Esophagus (tissue), 2 donors: Measurements from ENCODE around the gene CUX1. TPM values are rescaled to one million over a fixed set of nuclear protein-coding genes. Genes with fewer than 3 reads are reported as not detected.
A peak's percentile ranks its signal among the peaks of the same experiment; 100 is the strongest.
"Not testable (repeated sequence)": the region's sequence is repeated elsewhere in the genome, so short reads cannot be mapped to it uniquely, and the experiment has no call there.

ENCODE experiments used
- H3K27ac ChIP-seq, 2 donors: one replicate each; pipeline ENCODE4 v1.5.1; 2013; ENCODE audit warnings: low read depth in 2 of 2, mild to moderate bottlenecking in 2 of 2, inconsistent platforms in 1 of 2, low read length in 1 of 2, moderate library complexity in 1 of 2
- H3K27me3 ChIP-seq, 2 donors: one replicate each; pipeline ENCODE4 v1.6.1; 2013; ENCODE audit warnings: low read length in 2 of 2, control low read depth in 1 of 2, mild to moderate bottlenecking in 1 of 2; ENCODE audit not compliant: insufficient read depth in 2 of 2, control insufficient read depth in 1 of 2
- H3K36me3 ChIP-seq, 2 donors: one replicate each; pipeline ENCODE4 v1.6.1; 2013; ENCODE audit warnings: low read length in 1 of 2; ENCODE audit not compliant: control insufficient read depth in 2 of 2, insufficient read depth in 2 of 2
- H3K4me1 ChIP-seq, 2 donors: one replicate each; pipeline ENCODE4 v1.6.1; 2013; ENCODE audit warnings: low read length in 1 of 2; ENCODE audit not compliant: control insufficient read depth in 2 of 2, insufficient read depth in 2 of 2
- H3K4me3 ChIP-seq, 2 donors: one replicate each; pipeline ENCODE4 v1.5.1; 2013; ENCODE audit warnings: low read length in 2 of 2, mild to moderate bottlenecking in 2 of 2, low read depth in 1 of 2, moderate library complexity in 1 of 2
- H3K9me3 ChIP-seq, 2 donors: one replicate each; pipeline ENCODE4 v1.6.1; 2013; ENCODE audit warnings: mild to moderate bottlenecking in 2 of 2, low read depth in 1 of 2, low read length in 1 of 2, moderate library complexity in 1 of 2; ENCODE audit not compliant: control insufficient read depth in 2 of 2, insufficient read depth in 1 of 2
- WGBS, 2 donors: extraction: QIAGEN DNeasy Blood & Tissue Kit; methylation state at CpG; one replicate each; pipeline ENCODE4 v1.1.7; 2013; 5-methylcytosine and 5-hydroxymethylcytosine counted together
- polyA plus RNA-seq, 2 donors: library from polyadenylated mRNA; stranded (reverse); fragments of 200-250 nt; gene quantifications; one replicate each; pipeline ENCODE4 v1.2.3, GENCODE V29; 2013
- donor health status: healthy with polysubstance abuse.
- donor health status: Bipolar disorder and iron deficiency.

CUX1 gene
- polyA plus RNA-seq, 2 donors = 19.6 to 21.7 TPM

- no peaks in the 10 kb centered on the region for H3K27me3 ChIP-seq
- peaks cover 0 to 5% of the 10 kb centered on the region in 2 donors for H3K4me1 ChIP-seq
- H3K36me3 ChIP-seq = no peaks in the 10 kb centered on the region
- no peaks in the 10 kb centered on the region for H3K9me3 ChIP-seq
- WGBS, 2 donors = 76 to 82% methylated on average over 9 of the region's 9 CpGs
- no peak overlapping the region for H3K4me3 ChIP-seq
- no peak overlapping the region for H3K27ac ChIP-seq
Observed at GRCh38 chr7:102000123-102000522, 182.7 kb downstream of the CUX1 start.

GRCh38 chr7:102004229-102004628 lies 186.8 kb downstream of the CUX1 start:
- Histone ChIP-seq H3K4me1 (peaks cover 2 to 4% of the 10 kb centered on the region in 2 donors), H3K27ac (no peak overlapping the region), H3K4me3 (no peak overlapping the region), H3K27me3 (no peaks in the 10 kb centered on the region), H3K36me3 (no peaks in the 10 kb centered on the region), H3K9me3 (no peaks in the 10 kb centered on the region)
- WGBS, 2 donors = 63 to 73% methylated on average over 4 of the region's 4 CpGs

- H3K27me3 ChIP-seq = no peaks in the 10 kb centered on the region
- 87 to 92% methylated on average over 7 of the region's 7 CpGs for WGBS, 2 donors
Observed at GRCh38 chr7:102004848-102005247, 187.4 kb downstream of the CUX1 start.

GRCh38 chr7:102005933-102006480 lies 188.6 kb downstream of the CUX1 start:
- Histone ChIP-seq H3K4me3 (no peak overlapping the region), H3K27ac (no peak overlapping the region), H3K4me1 (peaks cover 4% of the 10 kb centered on the region in 2 donors), H3K27me3 (no peaks in the 10 kb centered on the region), H3K36me3 (no peaks in the 10 kb centered on the region), H3K9me3 (no peaks in the 10 kb centered on the region)
- 92 to 94% methylated on average over 23 of the region's 23 CpGs for WGBS, 2 donors

More at GRCh38 chr7:102004848-102005247, 187.4 kb downstream of the CUX1 start:
- no peaks in the 10 kb centered on the region for H3K9me3 ChIP-seq
- H3K4me3 ChIP-seq = no peak overlapping the region
- no peak overlapping the region for H3K27ac ChIP-seq
- no peaks in the 10 kb centered on the region for H3K36me3 ChIP-seq
- peaks cover 4% of the 10 kb centered on the region in 2 donors for H3K4me1 ChIP-seq

- peaks cover 4% of the 10 kb centered on the region in 2 donors for H3K4me1 ChIP-seq
- H3K9me3 ChIP-seq = no peaks in the 10 kb centered on the region
- H3K4me3 ChIP-seq = no peak overlapping the region
- H3K27me3 ChIP-seq = no peaks in the 10 kb centered on the region
- WGBS, 2 donors = 96 to 98% methylated on average over 15 of the region's 15 CpGs
- no peaks in the 10 kb centered on the region for H3K36me3 ChIP-seq
- no peak overlapping the region for H3K27ac ChIP-seq
Observed at GRCh38 chr7:102006695-102007094, 189.3 kb downstream of the CUX1 start.

- peaks cover 4% of the 10 kb centered on the region in 2 donors for H3K4me1 ChIP-seq
- WGBS, 2 donors = 54 to 60% methylated on average over 12 of the region's 12 CpGs
- H3K36me3 ChIP-seq = peaks cover 0 to 2% of the 10 kb centered on the region in 2 donors
- peak overlapping the region; percentile 62 to 81 for H3K27ac ChIP-seq
- no peak overlapping the region for H3K4me3 ChIP-seq
- no peaks in the 10 kb centered on the region for H3K27me3 ChIP-seq
- no peaks in the 10 kb centered on the region for H3K9me3 ChIP-seq
Observed at GRCh38 chr7:102008535-102009262, 191.3 kb downstream of the CUX1 start.

- 49 to 55% methylated on average over 5 of the region's 5 CpGs for WGBS, 2 donors
- H3K27me3 ChIP-seq = no peaks in the 10 kb centered on the region
Observed at GRCh38 chr7:102009628-102010027, 192.2 kb downstream of the CUX1 start.

GRCh38 chr7:102012112-102012830 lies 194.8 kb downstream of the CUX1 start:
- not testable (repeated sequence) for H3K4me1 ChIP-seq, H3K27ac ChIP-seq, H3K9me3 ChIP-seq, H3K36me3 ChIP-seq, H3K27me3 ChIP-seq, H3K4me3 ChIP-seq
- 93 to 94% methylated on average over 13 of the region's 13 CpGs for WGBS, 2 donors

More at GRCh38 chr7:102009628-102010027, 192.2 kb downstream of the CUX1 start:
- Histone ChIP-seq H3K9me3 (no peaks in the 10 kb centered on the region), H3K4me3 (no peak overlapping the region), H3K4me1 (peaks cover 4% of the 10 kb centered on the region in 2 donors), H3K27ac (peak overlapping the region; percentile 62 to 79), H3K36me3 (peaks cover 0 to 2% of the 10 kb centered on the region in 2 donors)

- Histone ChIP-seq H3K4me1 (peaks cover 4% of the 10 kb centered on the region in 2 donors), H3K27me3 (no peaks in the 10 kb centered on the region), H3K4me3 (no peak overlapping the region), H3K9me3 (no peaks in the 10 kb centered on the region), H3K36me3 (peaks cover 0 to 2% of the 10 kb centered on the region in 2 donors), H3K27ac (no peak overlapping the region)
- 63 to 76% methylated on average over 9 of the region's 9 CpGs for WGBS, 2 donors
Observed at GRCh38 chr7:102012941-102013461, 195.6 kb downstream of the CUX1 start.
